Bone marrow (tissue), 2 donors: ENCODE results near the gene KCNQ1.

ENCODE experiments used
- DNase-seq, 2 donors: peaks; one replicate each; lab custom pipeline; 2025; lab: John Stamatoyannopoulos, UW

Gene KCNQ1

DNA sequence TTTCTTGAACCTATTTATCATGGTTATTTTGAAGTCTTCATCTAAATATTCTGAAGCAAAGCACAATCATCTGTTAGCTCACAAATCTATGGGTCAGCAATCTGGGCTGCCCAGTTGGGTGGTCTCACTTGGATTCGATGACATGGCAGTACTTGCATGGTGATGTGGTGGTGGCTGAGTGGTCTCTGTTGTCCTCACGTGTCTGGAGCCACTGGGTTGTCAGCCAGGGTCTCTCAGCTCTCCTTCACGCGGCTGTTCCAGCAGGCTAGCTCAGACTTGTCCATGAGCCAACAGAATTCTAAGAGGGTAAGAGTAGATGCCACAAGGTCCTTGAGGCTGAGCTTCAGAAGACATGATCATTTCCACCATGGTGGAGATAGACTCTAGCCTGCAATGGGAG is 321.4 kb downstream of the KCNQ1 start:
- no peak for DNase-seq

DNA sequence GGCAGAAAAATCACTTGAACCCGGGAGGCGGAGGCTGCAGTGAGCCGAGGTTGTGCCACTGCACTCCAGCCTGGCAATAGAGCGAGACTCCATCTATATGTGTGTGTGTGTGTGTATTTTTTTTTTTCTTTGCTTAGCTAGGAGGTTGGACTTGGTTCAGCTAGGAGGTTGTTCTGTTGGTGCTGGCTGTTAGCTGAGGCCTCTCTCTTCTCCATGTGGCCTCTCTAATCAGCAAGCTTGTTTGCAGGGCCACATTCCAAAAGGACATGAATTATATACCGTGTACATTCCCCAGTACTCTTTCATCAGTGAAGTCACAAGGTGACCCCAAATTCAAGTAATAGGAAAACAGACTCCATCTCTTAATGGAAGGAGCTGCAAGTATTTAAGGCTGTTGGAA is 322.3 kb downstream of the KCNQ1 start:
- no peak for DNase-seq

DNA sequence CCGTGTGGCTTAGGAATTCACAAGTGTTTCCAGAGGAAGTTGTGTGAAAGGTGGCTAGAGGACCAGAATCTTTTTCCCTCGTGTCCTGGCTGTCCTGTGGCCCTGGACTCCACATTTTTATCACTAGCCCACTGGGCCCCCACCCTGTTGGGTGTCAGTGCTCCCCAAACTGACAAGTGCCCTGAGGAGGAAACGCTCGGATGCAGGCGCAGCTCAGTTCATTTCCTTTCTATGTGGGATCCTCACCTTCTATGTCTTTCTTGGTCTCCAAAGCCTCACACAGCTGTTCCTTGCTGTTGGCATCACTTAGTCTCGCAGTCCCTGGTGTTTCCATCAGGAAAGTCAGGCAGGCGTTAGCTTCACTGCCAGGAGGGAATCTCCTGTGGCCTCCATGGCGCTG is 323.0 kb downstream of the KCNQ1 start:
- DNase-seq = no peak

DNA sequence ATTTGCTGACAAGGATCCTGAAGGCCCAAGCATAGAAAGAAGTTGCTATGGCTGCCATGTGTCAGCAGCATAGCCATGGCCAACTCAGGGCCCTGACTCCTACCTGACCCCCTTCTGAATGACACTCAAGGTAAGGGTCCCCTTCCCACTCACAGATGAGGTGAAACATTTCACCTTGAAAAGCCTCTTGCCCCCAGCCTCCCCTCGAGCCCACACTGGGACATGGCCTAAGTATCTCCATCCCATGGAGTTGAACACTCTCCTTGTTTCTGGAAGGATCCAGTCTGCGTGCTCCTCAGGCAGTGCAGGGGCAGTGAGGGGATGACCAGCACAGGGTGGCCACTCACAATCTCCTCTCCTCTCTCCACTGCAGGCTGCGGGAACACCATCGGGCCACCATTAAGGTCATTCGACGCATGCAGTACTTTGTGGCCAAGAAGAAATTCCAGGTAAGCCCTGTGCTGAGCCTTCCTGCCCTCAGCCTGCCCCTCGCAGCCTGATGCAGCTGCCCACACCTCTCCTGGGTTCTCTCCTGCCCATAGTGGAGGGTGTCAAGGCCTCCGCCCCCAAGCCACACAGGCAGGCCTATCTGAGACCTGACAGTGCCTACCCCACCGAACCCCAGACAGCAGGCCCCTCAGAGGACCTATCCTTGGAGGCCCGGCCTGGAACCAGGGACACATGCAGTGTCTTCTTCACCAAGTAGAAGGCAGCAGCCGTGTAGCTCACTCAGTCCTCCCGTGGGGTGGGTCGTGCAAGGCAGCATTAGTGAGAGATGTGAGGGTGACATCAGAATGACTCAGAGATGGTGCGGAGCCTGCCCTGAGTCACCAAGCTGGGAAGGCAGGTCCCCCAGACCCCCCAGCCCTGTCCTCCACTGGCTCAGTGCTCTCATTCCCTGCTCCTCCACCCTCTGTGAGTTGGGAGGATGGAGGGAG is 323.9 kb downstream of the KCNQ1 start:
- no peak for DNase-seq

DNA sequence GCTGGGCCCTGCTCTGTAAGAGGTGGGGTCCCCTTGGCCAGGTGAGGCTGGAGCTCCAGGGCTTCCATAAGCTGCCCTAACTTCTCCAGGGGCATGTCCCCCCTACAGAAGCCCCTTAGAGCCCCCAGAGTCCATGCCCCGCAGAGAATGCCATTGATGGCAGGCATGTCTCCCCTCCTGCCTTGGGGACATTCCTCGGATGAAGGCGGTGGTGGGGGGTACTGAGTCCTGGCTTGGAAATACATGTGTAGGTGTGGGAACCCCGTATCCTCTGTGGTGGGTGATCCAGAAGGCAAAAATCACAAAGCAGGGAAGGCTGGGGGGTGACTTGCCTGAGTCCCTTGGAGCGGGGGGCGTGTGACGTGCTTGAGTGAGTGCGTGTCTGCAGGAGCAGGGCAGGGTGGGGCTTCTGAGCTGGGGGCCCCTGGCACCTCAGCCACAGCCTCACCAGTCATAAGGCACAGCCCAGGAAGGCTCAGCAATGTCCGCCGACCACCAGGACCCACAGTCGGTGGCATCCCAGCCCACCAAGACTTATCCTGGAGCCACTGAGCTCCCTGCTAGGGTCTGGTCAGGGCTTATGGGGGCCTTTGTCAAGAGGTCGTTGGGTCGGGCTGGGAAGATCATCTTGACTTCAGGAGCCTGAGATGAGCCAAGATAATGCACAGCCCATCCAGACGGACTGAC is 324.7 kb downstream of the KCNQ1 start:
- DNase-seq = no peak

DNA sequence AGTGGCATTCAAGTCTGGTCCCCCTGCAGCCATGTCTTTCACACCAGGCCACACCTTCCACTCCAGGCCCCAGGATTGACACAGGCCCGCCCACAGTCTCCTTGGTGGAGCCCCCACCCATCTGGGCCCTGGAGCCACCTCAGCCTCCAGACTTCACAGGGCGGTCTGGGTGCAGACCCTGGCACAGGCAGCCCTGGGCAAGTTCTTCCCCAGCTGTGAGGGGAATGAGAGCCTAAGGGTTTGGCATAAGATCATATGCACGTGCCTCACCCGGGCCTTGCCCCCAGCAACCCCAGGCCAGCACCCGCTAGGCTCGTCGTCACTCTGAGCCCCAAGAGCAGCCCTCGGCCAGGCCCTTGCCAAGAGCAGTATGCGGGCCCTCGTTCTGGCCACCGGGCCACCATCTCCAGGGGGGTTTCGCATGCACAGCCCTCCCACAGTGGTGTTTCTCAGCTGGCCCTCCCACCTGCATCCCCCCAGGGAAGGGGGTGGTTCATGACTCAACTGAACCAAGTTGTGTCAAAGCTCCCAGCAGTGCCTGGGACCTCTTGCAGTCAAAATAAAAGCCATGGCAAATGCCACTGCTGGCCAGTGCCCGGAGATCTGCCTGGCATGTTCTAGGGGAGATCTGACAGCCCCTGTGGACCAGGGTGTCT is 325.4 kb downstream of the KCNQ1 start:
- DNase-seq = no peak

DNA sequence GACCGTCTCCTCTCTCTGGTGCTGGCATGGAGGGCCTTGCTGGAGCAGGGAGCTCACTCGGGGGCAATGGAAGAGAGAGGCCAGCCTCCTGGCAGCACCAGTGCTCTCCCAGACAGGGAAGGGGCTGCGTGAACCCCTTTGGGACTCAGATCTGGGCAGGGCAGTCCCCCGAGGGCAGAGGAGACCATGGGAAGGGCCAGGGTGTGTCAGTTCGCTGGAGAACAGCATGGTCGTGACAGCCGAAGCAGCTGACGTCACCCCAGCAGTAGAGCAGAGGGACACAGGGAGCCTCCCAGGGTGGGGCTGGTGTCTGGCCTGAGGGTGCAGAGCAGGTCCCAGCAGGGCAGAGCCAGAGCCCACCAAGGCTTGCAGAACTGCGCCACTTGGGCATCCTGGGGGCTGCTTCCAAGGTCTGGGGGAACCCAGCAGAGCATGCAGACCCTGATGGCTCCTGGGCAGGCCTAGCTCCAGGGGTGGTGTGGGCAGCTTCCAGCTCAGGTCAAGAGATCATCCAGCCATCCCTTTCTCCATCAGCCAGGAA is 326.0 kb downstream of the KCNQ1 start:
- DNase-seq = no peak

DNA sequence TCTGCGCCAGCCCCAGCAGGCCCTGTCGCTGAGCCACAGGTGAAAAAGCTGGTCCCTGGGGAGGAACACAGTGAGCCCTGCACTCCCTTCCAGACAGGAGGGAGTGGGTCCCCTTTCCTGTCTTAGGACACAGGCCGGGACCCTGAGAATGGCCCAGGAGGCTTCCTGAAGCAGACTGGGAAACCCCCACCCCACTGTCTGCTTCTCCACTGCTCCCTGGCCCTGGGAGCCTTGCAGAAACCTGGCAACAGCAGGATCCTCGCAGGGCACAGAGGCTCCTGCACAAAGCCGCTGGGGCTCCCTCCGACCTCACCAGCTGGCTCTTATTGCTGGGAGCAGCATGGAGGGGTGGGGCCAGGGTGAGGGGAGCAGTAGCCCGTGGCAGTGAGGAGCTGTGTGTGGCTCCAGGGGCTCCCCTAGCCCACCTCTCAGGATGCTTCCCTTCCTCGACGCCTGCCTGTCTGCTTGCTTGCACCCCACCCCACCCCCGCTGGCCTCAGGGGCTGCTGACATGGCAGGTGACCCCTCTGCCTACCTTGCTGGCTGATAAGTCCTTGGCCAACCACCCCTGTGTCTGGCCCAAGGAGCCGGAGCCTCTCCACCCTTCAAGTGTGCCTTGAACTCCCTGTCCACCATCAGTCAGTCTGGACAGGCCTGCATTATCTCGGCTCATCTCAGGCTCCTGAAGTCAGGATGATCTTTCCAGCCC is 327.1 kb downstream of the KCNQ1 start:
- DNase-seq = no peak

DNA sequence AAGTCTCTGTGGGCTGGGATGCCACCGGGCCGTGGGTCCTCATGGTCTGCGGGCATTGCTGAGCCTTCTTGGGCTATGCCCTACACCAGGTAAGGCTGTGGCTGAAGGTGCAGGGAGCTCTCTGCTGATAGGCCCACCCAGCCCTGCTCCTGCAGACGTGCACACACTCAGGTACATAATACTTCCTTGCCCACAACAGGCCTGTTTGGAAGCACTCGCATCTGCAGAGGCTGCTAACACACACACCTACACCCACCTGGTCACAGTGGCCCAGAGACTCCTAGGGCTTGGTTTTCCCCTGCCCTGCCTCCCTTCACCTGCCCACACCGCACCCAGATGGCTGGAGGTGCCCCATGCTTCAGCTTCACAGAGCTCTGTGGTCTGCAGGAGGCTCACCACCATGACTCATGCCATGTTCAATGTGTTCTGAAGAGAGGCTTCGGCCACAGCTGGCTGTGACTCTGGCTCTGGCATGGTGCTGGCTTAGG is 327.8 kb downstream of the KCNQ1 start:
- DNase-seq = no peak

DNA sequence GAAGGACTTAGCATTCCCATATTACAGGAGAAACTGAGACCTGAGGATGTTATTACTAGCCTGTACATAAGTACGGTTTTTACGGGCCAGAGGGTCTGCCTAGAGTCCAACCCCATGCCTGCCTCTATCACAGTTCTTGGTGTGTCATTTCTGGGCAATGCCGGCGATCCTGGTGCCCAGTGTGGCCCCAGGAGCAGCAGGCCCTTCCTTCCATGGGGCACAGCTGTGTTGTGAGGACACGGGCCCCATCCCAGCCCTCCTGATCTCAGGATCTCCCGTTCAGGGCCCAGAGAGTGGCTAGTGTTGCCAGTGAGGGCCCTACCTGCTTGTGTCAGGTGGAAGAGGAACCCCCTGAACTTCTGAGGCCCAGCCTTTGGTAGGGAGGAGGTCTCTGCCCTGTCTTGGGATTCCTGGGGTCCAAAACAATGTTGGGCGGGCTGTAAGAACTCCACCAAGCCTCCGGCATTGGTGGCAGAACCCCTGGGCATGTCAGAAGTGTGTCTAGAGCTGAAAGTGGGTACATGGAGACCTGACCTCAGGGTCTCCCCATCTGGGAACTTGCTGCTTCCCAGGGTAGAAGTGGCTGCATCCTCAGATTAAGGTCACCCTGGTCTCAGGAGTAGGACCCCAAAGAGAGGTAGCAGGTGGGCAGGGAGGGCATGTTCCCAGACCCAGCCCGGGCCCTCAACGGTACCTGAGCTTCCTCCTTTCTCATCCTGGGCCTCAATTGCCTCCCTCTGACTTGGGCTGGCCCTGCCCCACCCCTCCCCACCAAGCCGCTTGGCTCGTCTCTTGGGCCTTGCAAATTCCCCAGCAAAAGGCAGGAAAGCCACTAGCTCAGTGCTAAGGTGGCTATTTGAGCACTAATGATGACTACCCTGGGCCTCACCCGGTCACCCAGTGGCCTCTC is 329.6 kb downstream of the KCNQ1 start:
- DNase-seq = no peak

DNA sequence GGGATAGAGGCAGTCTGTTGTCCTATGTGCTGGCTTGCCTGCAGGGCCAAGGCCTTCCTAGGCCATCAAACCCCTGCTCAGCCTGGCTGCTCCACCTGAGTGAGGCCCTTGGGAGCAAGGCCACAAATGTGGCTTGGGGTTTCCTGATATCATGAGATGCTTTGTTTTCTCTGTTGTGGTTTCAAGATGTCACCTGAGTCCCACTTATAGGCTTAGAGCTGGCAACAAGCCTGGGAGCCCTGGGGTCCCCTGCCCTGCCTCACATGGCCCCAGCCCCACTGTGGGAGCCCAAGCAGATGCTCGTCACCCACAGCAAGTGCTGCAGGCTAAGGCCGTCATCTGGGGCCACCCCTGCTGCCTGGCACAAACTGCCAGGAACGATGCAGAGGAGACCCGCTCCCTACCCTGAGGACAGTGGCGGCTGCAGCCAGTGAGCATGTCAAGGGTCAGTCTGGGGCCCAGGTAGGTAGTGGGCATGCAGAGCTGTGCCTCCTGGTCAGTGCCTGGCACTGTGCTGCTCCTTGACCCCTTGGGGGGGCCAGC is 330.3 kb downstream of the KCNQ1 start:
- no peak for DNase-seq

DNA sequence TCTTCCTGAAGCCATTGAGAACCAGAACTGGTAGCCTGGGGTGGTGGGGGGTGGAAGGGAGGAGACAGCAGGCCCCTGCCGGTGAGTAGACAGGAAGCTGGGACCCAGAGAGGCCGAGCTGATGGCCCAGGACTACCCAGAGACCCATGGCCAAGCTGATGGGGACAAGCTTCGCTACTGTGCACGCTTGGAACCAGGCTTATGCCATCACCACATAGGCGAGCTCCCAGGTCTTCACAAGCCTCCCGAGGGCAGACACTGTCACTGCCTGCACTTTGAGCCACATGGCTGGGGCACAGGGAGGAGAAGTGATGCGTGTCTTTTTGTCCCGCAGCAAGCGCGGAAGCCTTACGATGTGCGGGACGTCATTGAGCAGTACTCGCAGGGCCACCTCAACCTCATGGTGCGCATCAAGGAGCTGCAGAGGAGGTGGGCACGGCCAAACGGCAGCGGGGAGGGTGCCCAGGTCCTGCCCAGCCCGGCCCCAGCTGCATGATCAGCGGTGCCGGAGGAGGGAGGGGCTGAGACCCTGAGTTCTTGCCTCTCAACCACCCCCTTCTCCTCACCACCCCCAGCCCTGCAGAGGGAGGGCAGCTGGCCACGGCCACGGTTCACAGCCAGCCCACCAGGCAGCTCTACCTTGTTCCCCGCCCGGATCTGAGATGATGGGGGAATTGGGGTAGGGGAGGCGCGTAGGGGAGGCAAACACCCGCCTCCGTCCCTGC is 331.0 kb downstream of the KCNQ1 start:
- DNase-seq = no peak

DNA sequence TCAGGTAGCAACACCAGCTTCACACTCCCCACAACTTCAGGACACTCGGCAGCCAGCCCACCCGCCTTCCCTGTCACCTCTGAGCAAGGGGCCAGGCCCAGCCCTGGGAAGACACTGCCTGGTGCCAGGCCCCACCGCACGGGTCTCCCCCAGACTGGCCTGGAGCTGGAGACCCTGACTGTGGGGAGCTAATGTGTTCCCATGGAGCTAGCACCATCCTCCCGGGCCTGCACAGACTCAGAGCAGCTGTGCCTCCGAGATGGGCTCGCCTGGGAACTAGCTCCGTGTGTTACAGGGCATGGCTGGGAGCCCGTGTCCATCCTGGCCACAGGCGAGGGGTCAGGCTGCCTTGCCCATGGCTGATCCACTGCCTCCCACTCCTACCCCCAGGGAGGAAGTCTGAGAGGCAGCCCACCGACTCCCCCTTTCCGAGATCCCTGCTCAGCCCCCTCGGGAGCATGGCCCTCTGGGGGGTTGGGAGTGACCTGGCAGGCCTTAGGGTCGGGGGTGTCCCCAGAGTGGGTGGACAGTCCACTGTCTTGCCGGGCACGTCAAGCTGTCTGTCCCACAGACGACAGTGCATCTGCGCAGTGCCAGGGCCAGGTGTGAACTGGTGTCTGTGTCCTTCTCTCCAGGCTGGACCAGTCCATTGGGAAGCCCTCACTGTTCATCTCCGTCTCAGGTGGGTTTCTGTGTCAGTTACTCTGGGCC is 331.7 kb downstream of the KCNQ1 start:
- no peak for DNase-seq

DNA sequence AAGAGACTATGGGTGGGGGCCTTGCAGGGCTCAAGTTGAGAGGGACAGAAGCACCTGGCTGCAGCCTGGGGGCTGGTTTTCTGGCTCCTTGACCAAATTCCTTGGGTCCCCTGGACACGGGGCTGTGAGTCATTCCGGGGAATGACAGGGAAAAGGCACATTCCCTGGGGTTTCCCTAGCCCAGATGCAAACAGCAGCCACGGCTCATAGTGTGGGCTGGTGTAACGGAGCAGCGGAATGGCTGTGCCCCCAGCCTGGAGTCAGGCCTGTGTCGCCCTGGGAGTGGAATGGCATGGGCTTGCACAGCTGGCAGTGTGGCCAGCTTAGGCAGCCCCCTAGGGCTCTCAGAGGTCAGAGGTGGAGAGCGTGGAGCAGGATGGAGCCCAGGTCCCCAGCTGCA is 332.6 kb downstream of the KCNQ1 start:
- no peak for DNase-seq

DNA sequence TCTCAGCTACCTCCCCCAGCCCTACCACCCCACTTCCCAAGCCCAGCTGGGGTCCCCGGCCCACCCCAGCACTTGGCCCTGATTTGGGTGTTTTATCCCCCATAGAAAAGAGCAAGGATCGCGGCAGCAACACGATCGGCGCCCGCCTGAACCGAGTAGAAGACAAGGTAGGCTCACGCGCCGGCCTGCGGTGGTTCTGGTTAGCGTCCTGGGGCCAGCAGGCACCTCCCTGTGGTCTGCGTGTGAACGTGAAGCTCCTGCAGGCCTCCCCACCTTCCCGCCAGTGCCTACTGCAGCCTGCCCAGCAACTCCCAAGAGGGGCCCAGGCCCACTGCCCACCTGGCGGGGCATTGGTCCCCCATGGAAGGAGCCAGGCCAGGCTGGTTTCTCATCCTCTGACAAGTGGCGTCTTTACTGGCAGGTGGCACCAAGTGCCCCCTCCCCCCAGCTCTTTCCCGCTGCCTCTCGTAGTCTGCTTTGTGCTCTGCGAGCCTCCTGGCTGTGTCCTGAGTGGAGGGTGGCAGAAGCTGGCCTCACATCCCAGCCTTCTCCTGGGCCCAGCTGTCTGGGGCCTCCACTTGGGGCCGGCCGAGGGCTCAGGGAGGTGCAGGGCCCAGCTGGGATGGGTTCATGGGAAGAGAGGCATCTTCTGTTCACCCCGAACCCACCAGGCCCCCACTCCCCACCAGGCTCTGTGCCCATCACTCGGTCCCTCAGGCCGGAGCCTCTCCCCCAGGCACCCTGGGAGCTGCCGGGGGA is 333.2 kb downstream of the KCNQ1 start:
- no peak for DNase-seq

DNA sequence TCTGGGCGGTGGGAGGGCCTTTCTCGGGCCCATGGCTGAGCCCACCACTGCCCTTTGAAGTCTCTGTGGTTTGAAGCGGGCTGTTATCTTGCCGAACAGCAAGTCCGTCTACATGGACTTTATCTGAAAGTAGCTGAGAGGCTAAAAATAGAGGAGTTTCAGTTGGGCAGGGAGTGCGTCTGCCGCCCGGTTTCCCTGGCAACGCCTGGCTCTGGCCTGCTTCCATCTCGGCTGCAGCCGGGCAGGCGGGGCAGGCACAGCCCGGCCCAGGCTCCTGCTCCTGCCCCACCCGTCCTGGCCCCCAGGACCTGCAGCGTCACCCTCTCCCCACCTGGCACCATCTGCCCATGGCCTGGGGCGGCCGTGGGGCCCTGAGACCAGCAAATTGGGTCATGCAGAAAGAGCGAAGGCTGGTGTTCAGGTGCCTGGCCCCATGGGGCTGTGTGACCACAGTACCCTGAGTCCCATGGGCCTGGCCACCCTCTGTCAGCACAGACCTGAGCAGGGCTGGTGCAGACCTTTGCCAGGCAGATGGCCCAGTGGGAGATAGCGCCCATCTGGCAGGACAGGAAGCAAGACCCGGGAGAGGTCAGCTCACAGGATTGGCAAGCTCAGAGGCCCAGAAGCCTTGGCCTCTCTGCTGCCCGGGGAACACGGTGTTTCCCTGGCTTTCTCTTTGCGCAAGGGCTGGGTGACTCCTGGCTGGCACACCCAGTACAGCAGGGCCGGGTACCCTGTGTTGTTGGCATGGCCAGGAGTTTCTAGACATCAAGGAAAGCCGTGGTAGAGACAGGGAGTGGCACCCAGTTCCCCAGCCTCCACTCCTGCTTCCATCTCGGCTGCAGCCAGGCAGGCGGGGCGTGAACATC is 334.1 kb downstream of the KCNQ1 start:
- DNase-seq = peak; percentile 42 to 48

DNA sequence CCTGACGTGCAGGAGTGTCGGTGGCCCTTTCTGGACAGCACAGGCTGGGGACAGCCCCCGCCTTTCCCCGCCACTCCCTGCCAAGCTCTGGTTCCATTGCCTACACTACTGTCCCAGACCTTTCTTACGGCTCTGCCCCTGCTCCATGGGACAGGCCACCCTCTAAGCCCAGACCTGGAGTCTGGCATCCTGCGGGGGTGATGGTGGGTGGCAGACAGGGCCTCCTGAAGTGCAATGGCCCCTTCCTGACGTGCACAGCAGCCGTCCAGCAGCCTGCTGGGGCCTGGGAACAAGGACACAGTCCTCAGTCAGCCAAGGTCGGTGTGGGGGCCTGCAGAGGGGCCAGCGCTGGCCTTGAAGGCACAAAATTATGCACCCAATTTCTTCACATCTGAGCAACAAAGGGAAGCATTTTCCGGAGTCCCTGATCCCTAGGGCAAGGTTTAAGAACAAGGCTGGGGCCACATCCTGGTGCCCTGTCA is 334.7 kb downstream of the KCNQ1 start:
- DNase-seq = no peak
